Parathyroid adenoma (tissue), 2 donors: ENCODE measurements around the gene PEX3.

Source experiments
- H2AFZ ChIP-seq: fragments of 300-600 bp; sonication (generic); one replicate; pipeline ENCODE4 v1.7.0; 2017; ENCODE audit warnings: antibody characterized with exemption, mild to moderate bottlenecking
- H3K27ac ChIP-seq: fragments of 300-600 bp; sonication (generic); one replicate; pipeline ENCODE4 v1.7.0; 2017
- H3K27me3 ChIP-seq: fragments of 300-600 bp; sonication (generic); one replicate; pipeline ENCODE4 v1.7.0; 2017; ENCODE audit warnings: low read length; ENCODE audit not compliant: control insufficient read depth, insufficient read depth
- H3K36me3 ChIP-seq: fragments of 300-600 bp; sonication (generic); one replicate; pipeline ENCODE4 v1.7.0; 2017; ENCODE audit warnings: low read length; ENCODE audit not compliant: control insufficient read depth, insufficient read depth
- H3K4me1 ChIP-seq: fragments of 300-600 bp; sonication (generic); one replicate; pipeline ENCODE4 v1.7.0; 2017; ENCODE audit warnings: control low read depth
- H3K4me2 ChIP-seq: fragments of 300-600 bp; sonication (generic); one replicate; pipeline ENCODE4 v1.7.0; 2017; ENCODE audit warnings: low read length
- H3K4me3 ChIP-seq: fragments of 300-600 bp; sonication (generic); one replicate; pipeline ENCODE4 v1.7.0; 2017; ENCODE audit warnings: low read depth, low read length
- H3K79me2 ChIP-seq: fragments of 300-600 bp; sonication (generic); one replicate; pipeline ENCODE4 v1.7.0; 2017; ENCODE audit warnings: control low read depth
- H3K9ac ChIP-seq: fragments of 300-600 bp; sonication (generic); one replicate; pipeline ENCODE4 v1.7.0; 2017; ENCODE audit warnings: mild to moderate bottlenecking
- H3K9me3 ChIP-seq: fragments of 300-600 bp; sonication (generic); one replicate; pipeline ENCODE4 v1.7.0; 2017; ENCODE audit warnings: low read length; ENCODE audit not compliant: control insufficient read depth
- TF ChIP-seq, protein P1 (sequence below): fragments of 300-600 bp; sonication (generic); IDR thresholded peaks from one replicate; pipeline ENCODE4 v1.7.0; 2017; ENCODE audit warnings: antibody characterized with exemption, mild to moderate bottlenecking
- donor health status: primary hyperparathyroidism.

PEX3 gene

DNA sequence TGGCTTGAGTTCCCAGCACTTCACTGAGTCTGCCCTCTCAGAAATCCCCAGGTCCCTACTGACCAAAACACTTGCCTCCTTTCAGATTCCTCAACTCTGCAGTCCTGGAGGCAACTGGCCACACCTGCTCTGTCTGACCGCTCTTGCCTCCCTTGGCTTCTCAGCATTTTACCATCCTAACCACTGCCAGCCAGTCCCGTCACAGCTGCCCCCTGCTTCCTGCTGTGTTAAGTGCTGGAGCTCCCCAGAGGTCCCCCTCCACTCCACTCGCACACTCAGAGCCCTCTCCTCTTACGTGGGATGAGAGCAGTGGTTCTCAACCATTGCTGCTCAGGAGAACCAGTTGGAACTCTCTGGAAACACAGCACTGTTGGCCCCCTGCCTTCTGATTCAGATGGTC, 20.6 kb upstream of the PEX3 start:
- TF ChIP-seq, protein P1, sequence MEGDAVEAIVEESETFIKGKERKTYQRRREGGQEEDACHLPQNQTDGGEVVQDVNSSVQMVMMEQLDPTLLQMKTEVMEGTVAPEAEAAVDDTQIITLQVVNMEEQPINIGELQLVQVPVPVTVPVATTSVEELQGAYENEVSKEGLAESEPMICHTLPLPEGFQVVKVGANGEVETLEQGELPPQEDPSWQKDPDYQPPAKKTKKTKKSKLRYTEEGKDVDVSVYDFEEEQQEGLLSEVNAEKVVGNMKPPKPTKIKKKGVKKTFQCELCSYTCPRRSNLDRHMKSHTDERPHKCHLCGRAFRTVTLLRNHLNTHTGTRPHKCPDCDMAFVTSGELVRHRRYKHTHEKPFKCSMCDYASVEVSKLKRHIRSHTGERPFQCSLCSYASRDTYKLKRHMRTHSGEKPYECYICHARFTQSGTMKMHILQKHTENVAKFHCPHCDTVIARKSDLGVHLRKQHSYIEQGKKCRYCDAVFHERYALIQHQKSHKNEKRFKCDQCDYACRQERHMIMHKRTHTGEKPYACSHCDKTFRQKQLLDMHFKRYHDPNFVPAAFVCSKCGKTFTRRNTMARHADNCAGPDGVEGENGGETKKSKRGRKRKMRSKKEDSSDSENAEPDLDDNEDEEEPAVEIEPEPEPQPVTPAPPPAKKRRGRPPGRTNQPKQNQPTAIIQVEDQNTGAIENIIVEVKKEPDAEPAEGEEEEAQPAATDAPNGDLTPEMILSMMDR, result no peak
- H3K4me3 ChIP-seq, result no peak overlapping the region
- no peak overlapping the region for H3K9ac ChIP-seq

GRCh38 chr6:143431226-143431625, 19.4 kb upstream of the PEX3 start:
- H3K36me3 ChIP-seq, result no peaks in the 10 kb centered on the region
- H2AFZ ChIP-seq, result no peak overlapping the region
- H3K27ac ChIP-seq, result no peak overlapping the region
- H3K4me3 ChIP-seq, result no peak overlapping the region
- TF ChIP-seq, protein P1, result no peak
- H3K4me2 ChIP-seq, result no peak overlapping the region
- no peaks in the 10 kb centered on the region for H3K27me3 ChIP-seq
- no peaks in the 10 kb centered on the region for H3K79me2 ChIP-seq
- H3K9ac ChIP-seq, result no peak overlapping the region
- no peaks in the 10 kb centered on the region for H3K9me3 ChIP-seq
- H3K4me1 ChIP-seq, result no peaks in the 10 kb centered on the region

More for the DNA sequence above, 20.6 kb upstream of the PEX3 start:
- Histone ChIP-seq H2AFZ (no peak overlapping the region), H3K36me3 (no peaks in the 10 kb centered on the region), H3K27me3 (no peaks in the 10 kb centered on the region), H3K9me3 (no peaks in the 10 kb centered on the region), H3K4me2 (no peak overlapping the region), H3K79me2 (no peaks in the 10 kb centered on the region), H3K27ac (no peak overlapping the region), H3K4me1 (no peaks in the 10 kb centered on the region)

DNA sequence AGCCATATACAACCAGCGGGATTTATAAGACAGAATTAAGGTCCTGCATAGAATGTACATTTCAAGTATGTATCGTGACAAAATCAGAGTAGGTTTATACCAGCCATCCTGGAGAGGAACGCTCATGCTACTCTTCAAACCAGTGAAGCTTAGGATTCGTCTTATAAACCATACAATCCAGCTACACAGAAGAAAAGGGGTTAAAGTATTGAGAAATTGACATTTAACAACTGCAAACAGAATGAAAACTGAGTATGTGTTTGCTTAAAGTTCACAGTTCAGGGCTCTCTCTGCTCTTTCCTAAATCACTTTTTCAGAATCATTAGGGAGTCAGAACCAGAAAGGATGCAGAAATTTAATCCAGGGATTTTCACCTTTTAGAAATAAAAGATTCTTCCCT, 18.0 kb upstream of the PEX3 start:
- no peaks in the 10 kb centered on the region for H3K4me1 ChIP-seq
- no peaks in the 10 kb centered on the region for H3K9me3 ChIP-seq
- no peak overlapping the region for H3K4me3 ChIP-seq
- TF ChIP-seq, protein P1, result no peak
- H3K36me3 ChIP-seq, result no peaks in the 10 kb centered on the region
- no peak overlapping the region for H2AFZ ChIP-seq
- H3K4me2 ChIP-seq, result no peak overlapping the region
- H3K27me3 ChIP-seq, result no peaks in the 10 kb centered on the region
- no peak overlapping the region for H3K9ac ChIP-seq
- no peaks in the 10 kb centered on the region for H3K79me2 ChIP-seq
- H3K27ac ChIP-seq, result no peak overlapping the region

DNA sequence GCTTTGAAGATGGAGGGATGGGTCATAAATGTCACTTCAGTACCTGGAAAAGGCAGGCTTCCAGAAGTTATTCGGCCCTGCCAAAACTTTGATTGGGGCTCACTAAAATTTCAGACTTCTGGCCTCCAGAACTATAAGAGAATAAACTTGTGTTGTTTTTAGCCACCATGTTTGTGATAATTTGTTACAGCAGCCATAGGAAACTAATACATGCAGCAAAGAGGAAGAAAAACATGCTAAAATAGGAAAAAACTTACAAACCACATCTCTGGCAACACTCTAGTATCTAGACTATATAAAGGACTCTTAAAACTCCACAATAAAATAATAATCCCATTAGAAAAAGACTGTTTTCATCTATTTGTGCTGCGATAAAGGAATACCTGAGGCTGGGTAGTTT, 9.6 kb upstream of the PEX3 start:
- H3K4me2 ChIP-seq, result no peak overlapping the region
- no peak overlapping the region for H3K4me3 ChIP-seq
- no peak overlapping the region for H3K9ac ChIP-seq
- H3K4me1 ChIP-seq, result no peaks in the 10 kb centered on the region
- H3K27me3 ChIP-seq, result no peaks in the 10 kb centered on the region
- no peaks in the 10 kb centered on the region for H3K9me3 ChIP-seq
- no peaks in the 10 kb centered on the region for H3K36me3 ChIP-seq
- no peaks in the 10 kb centered on the region for H3K79me2 ChIP-seq
- no peak overlapping the region for H3K27ac ChIP-seq
- no peak overlapping the region for H2AFZ ChIP-seq
- TF ChIP-seq, protein P1, result no peak

GRCh38 chr6:143441680-143442545, 8.7 kb upstream of the PEX3 start:
- Histone ChIP-seq H3K36me3 (no peaks in the 10 kb centered on the region), H3K27ac (no peak overlapping the region), H2AFZ (no peak overlapping the region), H3K27me3 (no peaks in the 10 kb centered on the region), H3K4me3 (no peak overlapping the region), H3K4me1 (no peaks in the 10 kb centered on the region), H3K4me2 (no peak overlapping the region), H3K9ac (no peak overlapping the region), H3K79me2 (no peaks in the 10 kb centered on the region), H3K9me3 (no peaks in the 10 kb centered on the region)
- TF ChIP-seq, protein P1, result no peak
